DOHH2 (cell line): ENCODE results near the gene TMEM39B.

ENCODE experiments used
- H3F3A ChIP-seq: fragments of 200-600 bp; sonication (generic), shearing (Covaris generic); 2 replicates; pipeline ENCODE4 v1.6.0; 2016; ENCODE audit warnings: antibody characterized with exemption, mild to moderate bottlenecking; ENCODE audit not compliant: control insufficient read depth, insufficient read depth
- H3K27ac ChIP-seq: fragments of 200-600 bp; sonication (generic); 2 replicates; pipeline ENCODE4 v1.5.1; 2014; ENCODE audit warnings: low read depth, mild to moderate bottlenecking, low read length, moderate library complexity
- H3K27me3 ChIP-seq: fragments of 200-600 bp; sonication (generic); 2 replicates; pipeline ENCODE4 v1.6.1; 2014; ENCODE audit warnings: mild to moderate bottlenecking, low read length, mixed read lengths; ENCODE audit not compliant: control insufficient read depth
- H3K36me3 ChIP-seq: fragments of 200-600 bp; sonication (generic); 2 replicates; pipeline ENCODE4 v1.6.1; 2014; ENCODE audit warnings: mild to moderate bottlenecking, low read length, moderate library complexity, mixed read lengths; ENCODE audit not compliant: control insufficient read depth
- H3K4me1 ChIP-seq: fragments of 200-600 bp; sonication (generic); 2 replicates; pipeline ENCODE4 v1.6.1; 2014; ENCODE audit warnings: mild to moderate bottlenecking, low read length, mixed read lengths; ENCODE audit not compliant: control insufficient read depth
- H3K4me2 ChIP-seq: fragments of 200-600 bp; sonication (generic); 2 replicates; pipeline ENCODE4 v1.6.0; 2014; ENCODE audit warnings: mild to moderate bottlenecking, low read length, moderate library complexity
- H3K4me3 ChIP-seq: fragments of 200-600 bp; sonication (generic); 2 replicates; pipeline ENCODE4 v1.5.1; 2014; ENCODE audit warnings: mild to moderate bottlenecking, low read length, mixed read lengths
- H3K79me2 ChIP-seq: fragments of 200-600 bp; sonication (generic); 2 replicates; pipeline ENCODE4 v1.6.1; 2014; ENCODE audit warnings: mild to moderate bottlenecking, low read length, mixed read lengths; ENCODE audit not compliant: control insufficient read depth
- H3K9me2 ChIP-seq: fragments of 200-600 bp; sonication (generic); replicated peaks from 2 replicates; pipeline ENCODE4 v1.6.1; 2014; ENCODE audit warnings: mild to moderate bottlenecking, low read length, mixed read lengths; ENCODE audit not compliant: control insufficient read depth
- H3K9me3 ChIP-seq: fragments of 200-600 bp; sonication (generic); 2 replicates; pipeline ENCODE4 v1.6.1; 2014; ENCODE audit warnings: antibody characterized with exemption, low read length, mixed read lengths; ENCODE audit not compliant: control insufficient read depth, insufficient read depth
- H4K20me1 ChIP-seq: fragments of 200-600 bp; sonication (generic); 2 replicates; pipeline ENCODE4 v1.6.0; 2014; ENCODE audit warnings: low read depth, mild to moderate bottlenecking, antibody characterized with exemption, low read length, moderate library complexity; ENCODE audit not compliant: control insufficient read depth, insufficient read depth
- EZH2phosphoT487 ChIP-seq: fragments of 200-600 bp; sonication (generic); IDR thresholded peaks from 2 replicates; pipeline ENCODE4 v1.6.1; 2017; ENCODE audit warnings: borderline replicate concordance, mild to moderate bottlenecking, antibody characterized with exemption, low read length, moderate library complexity, mixed read lengths
- TF ChIP-seq, protein P1 (sequence below): fragments of 200-600 bp; sonication (generic); IDR thresholded peaks from one replicate; pipeline ENCODE4 v1.5.1; 2014; ENCODE audit warnings: antibody characterized with exemption, mild to moderate bottlenecking, low read depth, low read length; ENCODE audit not compliant: poor library complexity, severe bottlenecking

Gene TMEM39B

DNA sequence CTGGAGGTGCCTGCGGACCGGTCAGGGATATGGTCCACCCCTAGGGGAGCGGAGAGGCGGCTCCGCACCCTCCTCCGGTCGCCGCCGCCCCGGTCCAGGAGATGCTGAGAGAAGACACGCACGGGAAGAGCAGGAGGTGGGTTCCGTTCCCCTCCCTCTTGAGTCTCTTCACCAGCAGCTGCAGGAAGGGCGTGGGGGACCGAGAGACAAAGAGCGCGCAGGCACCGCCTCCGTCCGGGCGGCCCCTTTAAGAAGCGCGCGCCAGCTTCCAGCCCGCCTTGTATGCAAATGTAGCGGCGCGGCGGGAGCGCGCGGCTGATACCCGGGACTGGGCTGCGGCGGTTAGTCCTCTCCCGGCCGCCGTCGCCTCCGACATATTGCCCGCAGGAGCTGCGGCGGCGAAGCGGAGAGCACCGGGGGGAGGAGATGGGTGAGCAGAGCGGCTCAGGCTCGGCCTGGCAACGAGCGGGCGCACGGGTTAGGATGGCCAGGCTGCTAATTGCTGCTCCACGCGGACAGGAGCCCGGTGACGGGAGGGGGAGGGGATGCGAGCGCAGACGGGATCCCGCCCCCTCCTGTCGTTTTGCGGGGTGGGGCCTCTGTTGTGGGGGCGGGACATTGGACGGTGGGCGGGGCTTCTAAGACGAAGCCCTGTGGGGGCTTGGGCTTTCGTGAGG lies at the start of gene TMEM39B:
Gene TMEM39B (plus strand): TSS at position 318 of the 677 bp plus-strand sequence. CDS start 109 bp downstream, at position 427.
- Histone ChIP-seq H3K79me2 (peaks cover 21% of the 10 kb centered on the region), H3F3A (peaks cover 14% of the 10 kb centered on the region), H3K27ac (peak within 1 kb of the TSS; percentile 77), H3K9me3 (no peaks in the 10 kb centered on the region), H3K4me2 (peak within 1 kb of the TSS; percentile 94), H3K9me2 (no peaks in the 10 kb centered on the region), H3K36me3 (peaks cover 29% of the 10 kb centered on the region), H3K4me1 (peaks cover 21% of the 10 kb centered on the region), H3K27me3 (0 out of 2 replicates have a peak, but pooled peaks cover 4% of the 10 kb centered on the region), H4K20me1 (peaks cover 6% of the 10 kb centered on the region; the same call in 1 of the 2 replicates), H3K4me3 (peak within 1 kb of the TSS; percentile 85)
- TF ChIP-seq, protein P1, sequence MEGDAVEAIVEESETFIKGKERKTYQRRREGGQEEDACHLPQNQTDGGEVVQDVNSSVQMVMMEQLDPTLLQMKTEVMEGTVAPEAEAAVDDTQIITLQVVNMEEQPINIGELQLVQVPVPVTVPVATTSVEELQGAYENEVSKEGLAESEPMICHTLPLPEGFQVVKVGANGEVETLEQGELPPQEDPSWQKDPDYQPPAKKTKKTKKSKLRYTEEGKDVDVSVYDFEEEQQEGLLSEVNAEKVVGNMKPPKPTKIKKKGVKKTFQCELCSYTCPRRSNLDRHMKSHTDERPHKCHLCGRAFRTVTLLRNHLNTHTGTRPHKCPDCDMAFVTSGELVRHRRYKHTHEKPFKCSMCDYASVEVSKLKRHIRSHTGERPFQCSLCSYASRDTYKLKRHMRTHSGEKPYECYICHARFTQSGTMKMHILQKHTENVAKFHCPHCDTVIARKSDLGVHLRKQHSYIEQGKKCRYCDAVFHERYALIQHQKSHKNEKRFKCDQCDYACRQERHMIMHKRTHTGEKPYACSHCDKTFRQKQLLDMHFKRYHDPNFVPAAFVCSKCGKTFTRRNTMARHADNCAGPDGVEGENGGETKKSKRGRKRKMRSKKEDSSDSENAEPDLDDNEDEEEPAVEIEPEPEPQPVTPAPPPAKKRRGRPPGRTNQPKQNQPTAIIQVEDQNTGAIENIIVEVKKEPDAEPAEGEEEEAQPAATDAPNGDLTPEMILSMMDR: no peak
- TF ChIP-seq EZH2phosphoT487: no peak

DNA sequence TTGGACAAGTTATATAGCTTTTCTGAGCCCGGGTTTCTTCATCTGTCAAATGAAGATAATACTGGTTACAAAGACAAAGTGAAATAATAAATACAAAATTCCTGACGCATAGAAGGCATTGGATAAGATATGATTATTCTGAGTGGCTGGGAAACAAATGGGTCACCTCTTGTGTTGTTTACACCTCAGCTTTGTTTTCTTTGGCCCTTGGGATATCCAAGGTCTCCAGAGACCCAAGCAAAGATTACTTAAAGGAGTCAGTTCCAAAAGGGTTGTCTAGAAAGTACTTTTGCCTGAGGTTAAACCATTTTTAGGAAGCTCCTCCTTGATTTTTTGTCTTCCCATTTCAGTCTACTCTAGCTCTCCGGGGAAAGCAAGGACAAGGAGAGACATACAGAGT lies 49.4 kb upstream of the TMEM39B start:
- Histone ChIP-seq H3K27ac (no peak overlapping the region), H3K4me1 (peaks cover 49% of the 10 kb centered on the region), H3K79me2 (peaks cover 99% of the 10 kb centered on the region), H3K27me3 (no peaks in the 10 kb centered on the region), H4K20me1 (peaks cover 36% of the 10 kb centered on the region; the same call in 1 of the 2 replicates), H3F3A (peaks cover 8% of the 10 kb centered on the region; the same call in 1 of the 2 replicates), H3K9me2 (no peaks in the 10 kb centered on the region), H3K9me3 (no peaks in the 10 kb centered on the region), H3K4me3 (no peak overlapping the region), H3K4me2 (no peak overlapping the region), H3K36me3 (peaks cover 71% of the 10 kb centered on the region)
- TF ChIP-seq EZH2phosphoT487: no peak
- TF ChIP-seq, protein P1: no peak

DNA sequence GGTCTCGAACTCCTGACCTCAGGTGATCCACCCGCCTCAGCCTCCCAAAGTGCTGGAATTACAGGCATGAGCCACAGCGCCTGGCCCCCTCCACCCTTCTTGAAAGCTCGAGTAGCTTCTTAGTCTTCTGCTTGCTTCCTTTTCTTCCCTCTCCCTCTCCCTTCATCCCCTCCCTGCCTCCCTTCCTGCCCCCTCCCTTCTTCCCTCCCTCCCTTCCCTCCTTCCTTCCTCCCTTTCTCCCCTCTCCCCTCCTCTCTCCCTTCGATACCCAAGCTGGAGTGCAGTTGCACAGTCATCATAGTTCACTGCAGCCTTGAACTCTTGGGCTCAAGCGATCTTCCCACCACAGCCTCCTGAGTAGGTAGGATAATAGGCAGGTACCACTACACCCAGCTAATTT lies 47.2 kb upstream of the TMEM39B start:
- Histone ChIP-seq H3K36me3 (peaks cover 73% of the 10 kb centered on the region), H3F3A (peaks cover 10% of the 10 kb centered on the region), H3K27me3 (no peaks in the 10 kb centered on the region), H4K20me1 (peaks cover 23% of the 10 kb centered on the region; the same call in 1 of the 2 replicates), H3K27ac (no peak overlapping the region), H3K4me1 (peaks cover 32% of the 10 kb centered on the region), H3K4me2 (no peak overlapping the region), H3K79me2 (peaks cover 99% of the 10 kb centered on the region), H3K4me3 (no peak overlapping the region), H3K9me3 (no peaks in the 10 kb centered on the region), H3K9me2 (no peaks in the 10 kb centered on the region)
- no peak for TF ChIP-seq EZH2phosphoT487
- TF ChIP-seq, protein P1: no peak
